Measurements from ENCODE around the gene BCL2L2.

Gene BCL2L2

GRCh38 chr14:23299986-23300686, 6.5 kb upstream of the BCL2L2 start:
- no peak for DNase-seq

- no peak for DNase-seq
Measured at GRCh38 chr14:23300687-23301223, 5.9 kb upstream of the BCL2L2 start.

DNA sequence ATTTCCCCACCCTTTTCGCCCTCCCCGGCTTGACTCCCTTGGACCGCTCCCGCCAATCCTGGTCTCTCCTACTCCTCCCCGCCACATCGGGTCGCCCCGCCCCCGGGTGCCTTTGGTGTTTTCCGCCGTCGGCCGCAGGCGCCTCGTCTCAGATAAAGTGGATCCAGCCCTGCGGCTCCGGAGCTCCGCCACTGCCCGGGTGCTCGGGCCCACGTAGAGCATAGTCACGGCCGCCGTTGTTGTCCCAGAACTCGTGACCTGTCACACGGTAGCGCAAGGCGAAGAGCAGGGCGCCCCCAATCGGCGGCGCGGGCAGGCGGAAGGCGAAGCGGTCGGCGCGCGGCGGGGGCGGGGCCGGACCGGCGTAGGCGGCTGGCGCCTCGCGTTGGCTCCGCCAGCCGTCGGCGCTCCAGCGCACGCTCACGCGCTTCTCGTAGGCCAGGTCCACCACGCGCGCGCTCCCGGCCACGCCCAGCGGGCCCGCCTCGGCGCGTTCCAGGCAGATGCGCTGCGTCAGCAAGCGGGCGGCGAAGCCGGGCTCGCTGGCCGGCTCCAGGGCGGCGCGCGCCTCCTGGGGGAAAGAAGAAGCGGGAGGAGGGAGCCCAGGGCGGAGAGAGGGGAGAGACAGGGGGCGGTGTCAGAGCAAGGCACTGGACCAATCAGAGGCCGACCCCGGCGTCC, 5.2 kb upstream of the BCL2L2 start:
- DNase-seq, result peak; percentile 98

DNA sequence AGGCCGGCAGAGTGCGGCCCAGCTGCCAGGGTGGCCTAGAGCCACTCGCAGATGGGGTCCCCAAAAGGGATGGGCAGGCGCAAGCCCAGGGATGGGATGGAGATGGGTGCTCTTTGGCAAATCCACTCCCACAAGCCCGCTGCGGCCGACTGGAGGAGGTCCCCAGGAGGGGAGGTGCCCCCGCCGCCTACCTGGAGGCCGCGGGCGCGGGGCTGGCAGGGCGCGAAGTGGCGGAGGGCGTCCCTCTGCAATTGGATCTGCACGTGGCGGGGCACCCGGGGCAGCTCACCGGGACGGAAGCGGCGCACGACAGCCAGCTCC, 4.7 kb upstream of the BCL2L2 start:
- no peak for DNase-seq

- peak; percentile 55 for DNase-seq
Measured at GRCh38 chr14:23302290-23303225, 4.1 kb upstream of the BCL2L2 start, which contains the start of gene PPP1R3E. PPP1R3E (minus strand) TSS chr14:23302859; CDS start chr14:23302576, 283 bp downstream.

DNA sequence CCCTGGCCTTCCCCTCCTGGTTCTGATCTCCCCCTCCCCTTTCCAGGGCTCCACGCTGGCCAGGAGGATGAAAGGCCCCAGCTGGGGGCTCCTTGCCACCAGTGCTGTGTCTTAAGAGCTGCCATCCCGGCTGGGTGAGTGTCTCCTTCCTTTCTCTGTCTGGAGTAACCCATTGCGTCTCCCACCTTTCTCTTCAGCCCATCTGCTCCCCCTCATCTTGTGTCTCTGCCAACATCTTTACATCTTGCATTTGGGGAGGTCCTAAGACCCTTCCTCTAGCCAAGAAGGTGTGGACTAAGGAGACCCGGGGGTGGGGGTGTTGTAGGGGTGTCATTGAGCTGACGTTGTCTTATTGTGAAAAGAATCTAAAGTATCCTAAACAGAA, 505 bp downstream of the BCL2L2 start:
- DNase-seq, result no peak

DNA sequence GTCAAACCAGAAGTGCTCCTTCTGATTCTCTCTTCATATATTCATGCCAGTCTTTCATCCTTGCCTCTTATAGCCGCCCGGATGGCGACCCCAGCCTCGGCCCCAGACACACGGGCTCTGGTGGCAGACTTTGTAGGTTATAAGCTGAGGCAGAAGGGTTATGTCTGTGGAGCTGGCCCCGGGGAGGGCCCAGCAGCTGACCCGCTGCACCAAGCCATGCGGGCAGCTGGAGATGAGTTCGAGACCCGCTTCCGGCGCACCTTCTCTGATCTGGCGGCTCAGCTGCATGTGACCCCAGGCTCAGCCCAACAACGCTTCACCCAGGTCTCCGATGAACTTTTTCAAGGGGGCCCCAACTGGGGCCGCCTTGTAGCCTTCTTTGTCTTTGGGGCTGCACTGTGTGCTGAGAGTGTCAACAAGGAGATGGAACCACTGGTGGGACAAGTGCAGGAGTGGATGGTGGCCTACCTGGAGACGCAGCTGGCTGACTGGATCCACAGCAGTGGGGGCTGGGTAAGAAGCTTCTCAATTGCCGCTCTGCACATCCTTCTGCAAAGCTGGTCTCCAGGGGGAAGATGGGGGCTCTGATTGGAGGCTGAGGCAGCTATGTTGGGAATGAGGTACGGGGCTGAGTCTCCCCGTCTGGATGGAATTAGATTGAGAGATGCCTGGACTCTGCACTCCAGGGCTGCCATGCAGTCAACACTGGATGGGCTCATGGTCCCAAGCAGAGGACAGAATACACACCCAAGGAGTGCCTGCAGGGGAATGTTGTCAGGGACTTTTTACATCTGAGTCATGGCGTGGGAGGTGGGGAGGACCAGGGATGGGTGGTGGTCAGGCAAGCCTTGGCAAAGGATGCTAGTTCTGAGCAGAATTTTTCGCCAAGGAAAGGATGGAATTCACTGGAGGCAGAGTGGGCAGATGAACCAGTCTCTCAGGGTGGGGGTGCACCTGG, 1.3 kb downstream of the BCL2L2 start:
- DNase-seq, result no peak

GRCh38 chr14:23308721-23309445, 2.2 kb downstream of the BCL2L2 start:
- no peak for DNase-seq

DNA sequence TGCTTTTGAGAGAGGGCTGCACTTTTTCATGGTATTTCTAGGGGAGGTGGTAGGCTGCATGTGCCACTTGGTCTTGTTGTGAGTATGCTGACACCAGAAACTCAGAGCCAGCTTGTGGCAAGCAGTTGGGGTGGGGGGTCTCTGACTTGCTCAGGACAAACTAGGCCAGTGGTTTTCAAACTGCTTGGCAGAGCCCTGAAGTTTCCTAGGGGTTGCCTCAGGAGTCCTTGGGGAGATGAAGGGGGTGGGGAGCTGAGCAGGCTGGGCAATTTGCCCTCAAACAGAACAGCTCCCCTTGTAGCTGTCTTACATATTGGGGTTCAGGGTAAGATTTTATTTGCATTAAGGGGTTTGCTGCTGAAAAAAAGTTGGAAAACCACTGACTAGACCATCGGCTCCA, 3.9 kb downstream of the BCL2L2 start:
- DNase-seq, result no peak

DNA sequence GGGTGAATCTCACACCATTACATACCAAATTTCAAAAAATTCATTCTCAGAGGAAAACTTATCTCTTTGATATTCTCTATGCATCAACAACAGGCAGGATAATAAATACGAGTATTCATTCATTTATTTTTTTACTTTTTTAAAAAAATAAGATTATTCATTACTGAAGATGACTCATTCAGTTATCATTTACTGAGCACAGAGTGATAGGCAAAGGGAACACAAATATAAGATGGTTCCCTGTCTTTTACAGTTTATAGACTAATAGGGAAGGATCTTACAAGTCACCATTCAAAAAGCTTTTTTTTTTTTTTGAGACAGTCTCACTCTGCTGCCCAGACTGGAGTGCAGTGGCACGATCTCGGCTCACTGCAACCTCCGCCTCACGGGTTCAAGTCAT, 9.7 kb downstream of the BCL2L2 start:
- DNase-seq, result no peak

DNA sequence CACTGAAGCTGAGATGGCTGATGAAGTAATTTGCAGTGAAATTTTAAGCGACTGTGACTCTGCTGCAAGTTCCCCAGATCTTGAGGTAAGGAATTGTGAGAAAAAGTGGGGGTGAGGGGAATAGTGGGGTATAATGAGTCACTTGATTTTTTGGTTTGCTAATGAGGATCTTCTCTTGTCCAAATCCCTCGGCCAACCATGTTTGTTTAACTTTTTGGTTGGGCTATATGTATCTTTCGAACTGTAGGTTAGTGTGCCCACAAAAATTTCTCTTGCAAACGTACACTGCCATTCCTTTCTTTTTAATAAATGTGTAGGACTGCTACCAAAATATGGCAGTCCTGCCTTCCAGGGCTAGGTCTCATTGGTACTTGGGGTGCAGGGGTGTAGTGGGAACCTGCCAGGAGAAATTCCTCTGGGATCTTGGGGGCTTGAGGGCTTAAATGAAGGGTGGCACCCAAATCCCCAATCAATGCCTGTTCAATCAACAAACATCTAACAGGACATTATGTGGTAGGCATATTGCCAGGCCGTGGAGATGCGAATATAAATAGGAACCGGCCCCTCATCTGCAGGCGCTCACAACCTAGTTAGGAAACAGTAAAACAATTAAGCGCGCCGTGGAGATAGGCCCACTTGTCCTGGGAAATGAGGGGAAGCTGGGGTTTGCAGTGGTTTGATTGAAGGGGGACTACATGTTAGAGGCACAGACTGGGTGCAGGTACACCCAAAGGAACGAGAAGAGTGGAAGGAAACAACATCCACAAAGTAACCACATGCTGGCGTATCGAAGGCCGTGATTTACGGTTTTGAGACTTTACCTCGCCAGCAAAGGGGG, 13.3 kb downstream of the BCL2L2 start:
- no peak for DNase-seq

- peak; percentile 100 for DNase-seq
Measured at GRCh38 chr14:23320584-23321571, 14.2 kb downstream of the BCL2L2 start, which contains the start of gene PABPN1. PABPN1 (plus strand) TSS chr14:23321457; CDS start chr14:23321470, 13 bp downstream.

DNA sequence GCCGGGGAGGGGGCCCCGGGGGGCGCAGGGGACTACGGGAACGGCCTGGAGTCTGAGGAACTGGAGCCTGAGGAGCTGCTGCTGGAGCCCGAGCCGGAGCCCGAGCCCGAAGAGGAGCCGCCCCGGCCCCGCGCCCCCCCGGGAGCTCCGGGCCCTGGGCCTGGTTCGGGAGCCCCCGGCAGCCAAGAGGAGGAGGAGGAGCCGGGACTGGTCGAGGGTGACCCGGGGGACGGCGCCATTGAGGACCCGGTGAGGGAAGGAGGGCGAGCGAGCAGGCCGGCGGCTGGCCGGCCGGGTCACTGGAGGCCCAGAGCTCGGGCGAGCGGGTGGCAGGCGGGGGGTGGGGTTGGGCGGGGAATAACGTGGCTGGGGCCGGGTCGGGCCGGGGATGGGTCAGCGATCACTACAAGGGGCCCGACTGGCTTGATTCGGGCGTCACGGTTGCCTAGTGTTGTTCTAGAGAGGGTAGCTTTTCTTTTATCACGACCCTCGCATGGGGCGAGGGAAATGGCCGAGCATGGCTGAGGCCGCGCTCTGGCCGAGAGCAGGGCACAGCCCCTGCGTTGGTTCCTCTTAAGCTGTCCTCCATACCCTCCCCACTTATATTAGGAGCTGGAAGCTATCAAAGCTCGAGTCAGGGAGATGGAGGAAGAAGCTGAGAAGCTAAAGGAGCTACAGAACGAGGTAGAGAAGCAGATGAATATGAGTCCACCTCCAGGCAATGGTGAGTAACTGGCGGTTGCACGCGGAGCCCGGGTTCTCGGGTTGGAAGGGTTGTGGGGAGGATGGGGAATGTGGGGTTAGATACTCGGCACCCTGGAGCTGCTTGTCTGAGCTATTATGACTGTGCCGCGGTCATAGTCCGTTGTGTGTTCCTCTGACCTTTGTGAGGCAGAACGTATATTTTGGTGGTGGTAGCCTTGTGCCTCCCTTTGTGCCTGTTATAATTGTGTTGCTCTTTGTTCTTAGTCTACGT, 15.2 kb downstream of the BCL2L2 start:
- DNase-seq, result peak; percentile 72

DNA sequence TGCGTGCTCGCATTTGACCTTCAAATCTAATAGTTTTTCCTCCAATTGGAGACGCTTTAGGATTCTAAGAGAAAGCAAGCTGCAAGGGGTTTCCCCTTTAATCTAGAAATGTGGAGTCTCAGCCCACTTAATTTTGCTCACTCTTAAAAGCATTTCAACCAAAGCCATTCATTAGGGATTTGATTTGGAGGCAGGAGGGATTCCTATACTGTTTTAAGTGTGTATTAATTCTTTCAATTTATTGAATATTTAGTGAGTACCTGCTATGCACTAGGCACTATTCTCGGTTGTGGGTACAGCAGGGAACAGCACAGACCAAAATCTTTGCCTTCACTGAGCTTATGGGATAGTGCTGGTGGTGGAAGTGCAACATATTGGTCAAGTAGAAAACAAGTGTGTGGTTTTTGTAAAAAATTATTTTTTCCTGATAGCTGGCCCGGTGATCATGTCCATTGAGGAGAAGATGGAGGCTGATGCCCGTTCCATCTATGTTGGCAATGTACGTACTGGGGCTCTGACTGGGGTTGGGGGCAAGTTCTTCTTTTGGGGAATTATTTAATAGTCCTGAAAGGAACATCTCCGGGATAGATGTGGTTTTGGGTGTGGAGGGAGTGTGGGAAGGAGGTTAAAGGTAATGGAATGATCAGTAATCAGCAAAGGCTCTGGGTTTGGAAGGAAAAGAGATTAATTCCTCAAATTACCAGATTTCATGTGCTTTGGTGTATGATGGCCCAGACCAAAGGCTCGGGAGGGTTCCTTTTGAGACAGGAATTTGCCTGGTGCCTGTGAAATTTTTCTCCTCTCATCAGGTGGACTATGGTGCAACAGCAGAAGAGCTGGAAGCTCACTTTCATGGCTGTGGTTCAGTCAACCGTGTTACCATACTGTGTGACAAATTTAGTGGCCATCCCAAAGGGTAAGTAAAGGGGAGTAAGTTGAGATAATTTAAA, 16.2 kb downstream of the BCL2L2 start:
- DNase-seq, result no peak

DNA sequence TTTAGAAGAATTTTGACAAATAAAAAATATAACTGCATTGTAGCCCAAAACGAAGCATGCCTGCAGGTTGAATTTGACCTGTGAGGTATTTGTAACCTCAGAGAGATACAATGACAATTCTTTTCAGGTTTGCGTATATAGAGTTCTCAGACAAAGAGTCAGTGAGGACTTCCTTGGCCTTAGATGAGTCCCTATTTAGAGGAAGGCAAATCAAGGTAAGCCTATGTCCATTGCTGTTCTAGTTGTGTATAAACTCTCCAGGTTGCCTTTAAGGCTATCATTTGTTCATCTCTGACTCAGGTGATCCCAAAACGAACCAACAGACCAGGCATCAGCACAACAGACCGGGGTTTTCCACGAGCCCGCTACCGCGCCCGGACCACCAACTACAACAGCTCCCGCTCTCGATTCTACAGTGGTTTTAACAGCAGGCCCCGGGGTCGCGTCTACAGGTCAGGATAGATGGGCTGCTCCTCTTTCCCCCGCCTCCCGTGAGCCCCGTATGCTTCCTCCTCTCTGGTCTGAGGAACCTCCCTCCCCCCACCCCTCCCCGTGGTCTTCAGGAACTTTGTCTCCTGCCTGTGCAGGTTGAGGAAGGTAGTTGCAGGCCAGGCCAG, 17.3 kb downstream of the BCL2L2 start:
- DNase-seq, result no peak

GRCh38 chr14:23324455-23324846, 17.8 kb downstream of the BCL2L2 start:
- no peak for DNase-seq

Measured in HCEC 1CT (cell line).